Measurements from ENCODE around the gene LMAN1. TPM values are rescaled to one million over a fixed set of nuclear protein-coding genes. Genes with fewer than 3 reads are reported as not detected.

LMAN1 gene
- total RNA-seq, 1 donor, result 268 TPM

DNA sequence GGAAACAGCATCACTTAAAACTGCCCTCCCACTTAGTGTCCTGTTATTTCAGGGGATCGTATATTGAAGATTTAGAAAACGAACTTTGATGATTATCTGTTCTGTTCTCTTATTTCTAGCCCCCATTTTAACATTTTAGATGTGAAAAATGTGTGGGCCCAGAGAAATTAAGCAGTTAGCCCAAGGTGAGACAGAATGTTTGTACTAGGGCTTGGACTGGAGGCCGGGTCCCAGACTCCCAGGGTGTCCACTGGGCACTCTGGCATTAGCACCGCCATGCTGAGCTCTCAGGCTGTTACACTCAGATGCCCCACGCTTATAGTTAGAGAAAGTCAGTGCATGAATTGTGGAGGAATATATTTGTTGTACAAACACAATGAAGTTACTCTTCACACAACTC lies 80.3 kb downstream of the LMAN1 start:
- H3K4me3 ChIP-seq (ENCODE audit: low read depth, low read length), result no peak overlapping the region
- DNase-seq (ENCODE audit: low read depth), result no peak
- no peak for TF ChIP-seq CTCF (IDR thresholded peaks at IDR 0.05; ENCODE audit: insufficient read depth, low read depth, low read length)

Other genes with a start within 250 kb of the LMAN1 start
- gene SEC11C, start 219.4 kb downstream of the LMAN1 start, total RNA-seq, result 17.4 and 24.6 TPM in 2 replicates
- gene GRP, start 139.1 kb downstream of the LMAN1 start, total RNA-seq, result 0.32 TPM in 1 of 2 replicates, not detected in the other
- gene RAX, start 85.8 kb downstream of the LMAN1 start, total RNA-seq, result not detected in 2 replicates
- gene CPLX4, start 40.6 kb downstream of the LMAN1 start, total RNA-seq, result under 0.01 TPM in 1 of 2 replicates, not detected in the other

Data from fibroblast of villous mesenchyme (primary cell).